Stimulated activated CD4-positive, alpha-beta T cell treated with anti-CD3 and anti-CD28 coated beads, Interleukin-4, amount 100 ng/mL, for 48 hours (primary cell): ENCODE measurements around the gene TPM4.

Experiments used
- DNase-seq, 2 donors: peaks; one replicate each; pipeline ENCODE4 v3.0.0-alpha.2; 2020; ENCODE audit warnings: low read depth in 2 of 2

TPM4 gene

DNA sequence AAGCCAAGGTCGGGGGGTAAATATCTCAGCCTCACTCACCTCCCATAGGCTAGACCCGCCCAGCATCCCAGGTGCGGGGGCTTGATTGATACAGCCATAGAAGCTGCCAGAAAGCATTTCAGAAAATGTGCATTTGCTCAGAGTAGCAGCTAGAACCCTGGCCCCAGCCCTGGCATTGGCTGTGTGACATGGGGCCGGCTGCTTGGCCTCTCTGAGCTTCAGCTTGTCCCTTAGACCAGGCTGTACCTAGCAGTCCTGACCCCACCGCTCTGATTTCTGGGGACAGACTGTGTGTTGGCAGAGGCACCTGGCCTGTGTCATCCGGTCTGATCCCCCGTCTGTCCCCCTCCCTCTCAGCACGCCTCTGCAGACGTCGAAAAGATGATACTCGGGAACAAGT, 50.8 kb downstream of the TPM4 start:
- no peak for DNase-seq

GRCh38 chr19:16127776-16128371, 51.6 kb downstream of the TPM4 start:
- no peak for DNase-seq

DNA sequence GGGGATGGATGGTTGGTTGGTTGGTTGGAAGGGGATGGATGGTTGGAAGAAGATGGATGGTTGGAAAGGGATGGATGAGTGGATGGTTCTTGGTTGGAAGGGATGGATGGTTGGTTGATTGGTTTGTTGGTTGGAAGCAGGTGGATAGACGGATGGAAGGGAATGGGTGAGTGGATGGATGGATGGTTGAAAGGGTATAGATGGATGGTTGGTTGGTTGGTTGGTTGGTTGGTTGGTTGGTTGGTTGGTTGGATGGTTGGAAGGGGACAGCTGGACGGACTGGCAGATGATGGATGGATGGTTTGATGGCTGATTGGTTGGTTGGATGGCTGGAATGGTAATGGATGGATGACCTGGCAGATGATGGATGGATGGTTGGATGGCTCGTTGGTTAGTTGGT, 55.4 kb downstream of the TPM4 start:
- no peak for DNase-seq

- no peak for DNase-seq
These were observed 57.5 kb downstream of the TPM4 start for GRCh38 chr19:16133818-16134217.

DNA sequence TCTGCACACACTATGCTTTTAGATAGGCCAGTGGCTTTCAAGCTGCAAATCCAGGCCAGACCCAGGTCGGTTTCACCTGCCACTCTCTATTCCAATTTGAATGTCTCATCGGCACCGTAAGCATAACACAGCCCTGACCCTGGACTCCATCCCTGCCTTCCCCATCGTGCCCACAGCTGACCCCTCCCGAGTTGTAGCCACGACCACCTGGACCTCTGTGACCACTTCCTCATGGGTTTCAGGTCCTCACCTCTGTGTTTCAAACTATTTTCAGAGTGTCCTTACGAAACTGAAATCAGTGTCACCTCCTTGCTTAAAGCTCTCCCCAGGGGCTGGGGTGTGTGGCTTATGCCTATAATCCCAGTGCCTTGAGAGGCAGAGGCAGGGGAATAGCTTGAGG, 58.2 kb downstream of the TPM4 start:
- DNase-seq = no peak

DNA sequence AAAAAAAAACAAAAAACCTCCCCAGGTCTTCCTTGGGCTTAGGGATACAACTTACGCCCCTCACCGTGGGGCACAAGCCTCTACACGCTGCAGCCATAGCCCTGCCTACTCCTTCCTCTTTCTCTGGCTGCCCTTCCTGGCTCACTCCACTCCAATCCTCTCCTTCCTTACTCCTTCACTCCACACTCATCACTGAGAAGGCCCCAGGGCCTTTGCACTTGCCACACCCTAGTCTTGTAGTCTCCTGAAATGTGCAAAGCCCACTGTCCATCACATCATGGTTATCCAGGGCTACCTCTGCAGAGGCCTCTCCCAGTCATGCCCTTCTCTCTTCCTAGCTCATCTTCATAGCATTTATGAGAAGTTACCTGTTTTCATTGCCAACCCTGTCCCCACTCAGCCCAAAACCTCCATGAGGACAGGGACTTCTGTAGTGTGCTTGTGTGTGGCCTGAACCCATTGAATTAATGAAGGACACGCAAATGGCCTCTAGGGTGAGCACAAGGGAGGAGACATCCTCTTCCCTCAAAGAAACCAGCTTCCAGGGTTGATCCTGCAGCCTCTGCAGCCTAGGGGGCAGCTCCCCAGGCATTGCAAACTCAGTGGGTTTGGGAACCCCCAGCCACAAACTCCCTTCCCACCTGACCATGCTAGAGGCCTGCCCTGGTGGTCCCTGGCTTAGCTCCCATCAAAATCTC, 59.3 kb downstream of the TPM4 start:
- no peak for DNase-seq

DNA sequence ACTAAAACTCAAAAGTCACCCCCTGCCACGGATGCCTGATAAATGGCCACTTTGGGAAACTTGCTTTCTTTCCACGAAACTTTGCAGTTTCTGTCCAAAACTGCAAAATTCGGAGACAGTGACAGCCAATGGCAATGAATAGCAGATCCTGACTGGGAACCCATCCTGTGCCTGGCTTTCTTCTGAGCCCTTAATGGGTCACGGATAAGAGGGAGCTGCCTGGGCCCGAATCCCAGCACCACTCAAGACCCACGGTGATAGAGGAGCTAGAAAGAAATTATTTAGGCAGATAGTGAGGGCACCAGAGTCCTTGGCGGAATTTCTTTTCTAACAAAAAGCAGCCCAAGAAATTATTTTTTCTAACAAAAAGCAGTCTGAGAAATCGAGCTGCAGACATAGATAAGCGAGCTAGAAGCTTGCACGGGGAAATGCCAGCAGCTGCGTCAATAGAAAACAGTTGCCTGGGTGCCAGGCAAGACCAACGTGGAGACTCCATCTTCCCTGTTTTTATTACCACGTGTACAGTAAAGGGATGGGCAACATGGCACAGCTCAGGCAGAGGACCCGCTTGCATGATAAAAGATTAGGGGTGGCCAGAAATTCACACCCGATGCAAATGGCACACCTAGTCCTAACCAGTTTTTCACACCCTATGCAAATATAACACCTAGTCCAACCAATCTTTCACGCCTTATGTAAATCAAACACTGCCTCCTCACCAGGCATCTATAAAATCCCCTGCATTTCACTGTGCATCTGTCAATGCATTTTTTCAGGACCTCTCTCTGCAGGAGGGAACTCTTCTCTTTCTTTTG, 60.1 kb downstream of the TPM4 start:
- DNase-seq = no peak

DNA sequence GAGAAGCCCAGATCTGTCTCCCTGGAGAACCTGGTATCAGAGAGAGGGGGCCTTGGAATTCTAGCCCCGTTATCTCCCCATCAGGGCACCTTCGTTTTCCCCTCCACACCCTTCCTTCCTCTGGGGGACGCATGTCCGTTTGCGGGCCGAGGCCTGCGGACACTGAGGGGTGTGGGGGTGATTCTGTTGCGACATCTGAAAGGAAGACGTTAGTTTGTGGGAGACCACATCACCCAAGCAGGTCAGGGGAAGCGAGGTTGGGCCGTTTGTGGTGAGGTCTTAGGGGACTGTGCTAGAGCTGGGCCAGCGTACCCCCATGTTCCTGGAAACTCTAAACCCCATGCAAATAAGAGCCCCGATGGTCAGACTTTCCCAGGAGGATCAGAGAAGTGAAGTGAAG, 63.5 kb downstream of the TPM4 start:
- DNase-seq = no peak

DNA sequence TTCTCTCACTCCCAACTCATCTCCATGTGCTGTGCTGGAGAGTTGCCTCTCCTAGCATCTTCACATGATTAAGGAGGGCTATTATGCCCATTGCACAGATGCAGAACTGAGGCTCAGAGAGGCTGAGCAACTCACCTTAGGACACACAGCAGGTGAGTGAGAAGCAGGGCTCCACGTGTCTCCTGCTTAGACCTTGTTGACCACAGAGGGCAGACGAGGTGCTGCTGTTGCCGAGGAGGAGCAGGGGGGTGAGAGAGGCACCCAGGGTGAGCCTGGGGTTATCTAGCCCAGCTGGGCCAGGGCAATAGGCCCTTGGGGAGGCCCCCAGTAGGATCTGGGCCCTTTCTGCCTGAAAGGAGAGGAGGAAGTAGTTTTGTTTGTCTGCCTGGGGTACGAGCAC, 64.7 kb downstream of the TPM4 start:
- DNase-seq = no peak

DNA sequence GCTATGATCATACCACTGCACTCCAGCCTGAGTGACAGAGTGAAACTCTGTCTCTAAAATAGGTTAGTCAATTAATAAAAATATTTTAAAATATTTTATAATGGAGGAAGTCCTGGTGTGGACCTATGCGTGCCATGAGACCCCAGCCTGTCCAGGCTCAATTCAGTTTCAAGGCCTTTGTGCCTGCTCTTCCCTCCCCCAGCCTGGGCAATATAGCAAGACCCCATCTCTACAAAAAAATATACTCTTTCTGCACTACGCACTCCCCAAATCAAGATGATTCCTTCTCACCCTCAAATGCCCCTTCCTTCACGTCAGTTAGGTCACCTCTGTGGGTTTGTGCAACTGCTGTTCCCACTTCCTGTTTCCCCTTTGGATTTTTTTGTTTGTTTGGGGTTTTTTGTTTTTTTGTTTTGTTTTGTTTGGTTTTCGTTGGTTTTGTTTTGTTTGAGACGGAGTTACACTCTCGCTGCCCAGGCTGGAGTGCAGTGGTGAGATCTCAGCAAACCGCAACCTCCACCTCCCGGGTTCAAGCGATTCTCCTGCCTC, 65.8 kb downstream of the TPM4 start:
- no peak for DNase-seq

GRCh38 chr19:16143399-16144215, 67.3 kb downstream of the TPM4 start, which contains the start of gene HSH2D:
Gene HSH2D (plus strand): TSS chr19:16143685. CDS start chr19:16148751, 5,066 bp downstream.
- DNase-seq = peak; percentile 68 to 69

GRCh38 chr19:16144216-16144581, 67.9 kb downstream of the TPM4 start:
- no peak for DNase-seq

DNA sequence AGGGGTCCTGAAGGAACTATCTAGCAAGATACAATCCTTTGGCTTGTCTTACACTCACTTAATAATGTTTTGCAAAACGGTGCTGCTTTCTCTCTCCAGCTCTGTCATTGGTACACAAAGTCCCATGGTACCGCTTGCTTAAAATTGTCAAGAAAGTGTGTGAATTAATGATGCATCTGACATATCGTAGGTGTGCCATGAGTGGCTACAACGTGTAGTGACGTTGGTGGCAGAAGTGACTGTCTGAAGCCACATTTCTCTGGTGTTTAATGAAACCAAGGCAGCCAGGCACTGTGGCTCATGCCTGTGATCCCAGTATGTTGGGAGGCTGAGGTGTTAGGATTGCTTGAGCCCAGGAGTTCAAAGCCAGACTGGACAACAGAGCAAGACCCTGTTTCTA, 69.8 kb downstream of the TPM4 start:
- DNase-seq = no peak

- DNase-seq = no peak
These were observed 72.3 kb downstream of the TPM4 start for GRCh38 chr19:16148443-16149229.
